NCI-H774 (cell line): Measurements from ENCODE around the gene UNC45A.

Experiments
- DNase-seq: peaks from one replicate; lab custom pipeline; 2025; lab: John Stamatoyannopoulos, UW

Gene UNC45A

GRCh38 chr15:90946538-90946937 is 11.5 kb downstream of the UNC45A start:
- DNase-seq, result no peak

- DNase-seq, result no peak
Observed at GRCh38 chr15:90946941-90947576, 12.0 kb downstream of the UNC45A start.

GRCh38 chr15:90947577-90948357 is 12.7 kb downstream of the UNC45A start:
- DNase-seq, result no peak

- no peak for DNase-seq
Observed at GRCh38 chr15:90948506-90948905, 13.4 kb downstream of the UNC45A start.

GRCh38 chr15:90949979-90950675 is 15.0 kb downstream of the UNC45A start:
- DNase-seq, result no peak

- DNase-seq, result no peak
Observed at GRCh38 chr15:90950676-90951075, 15.6 kb downstream of the UNC45A start.

GRCh38 chr15:90952901-90953677 is 18.0 kb downstream of the UNC45A start:
- DNase-seq, result no peak

GRCh38 chr15:90953947-90954711 is 19.0 kb downstream of the UNC45A start:
- DNase-seq, result no peak

- peak; percentile 95 for DNase-seq
Observed at GRCh38 chr15:90954712-90955623, 19.9 kb downstream of the UNC45A start, which contains the start of gene RCCD1. Gene RCCD1 (plus strand): TSS chr15:90954884. CDS start chr15:90956735, 1,851 bp downstream.

- peak; percentile 35 for DNase-seq
Observed at GRCh38 chr15:90955624-90956273, 20.7 kb downstream of the UNC45A start.

- peak; percentile 69 for DNase-seq
Observed at GRCh38 chr15:90956274-90957030, 21.4 kb downstream of the UNC45A start.

GRCh38 chr15:90957031-90957790 is 22.1 kb downstream of the UNC45A start:
- DNase-seq, result no peak

GRCh38 chr15:90957791-90958190 is 22.7 kb downstream of the UNC45A start:
- DNase-seq, result no peak

GRCh38 chr15:90959028-90959595 is 24.0 kb downstream of the UNC45A start:
- no peak for DNase-seq

- no peak for DNase-seq
Observed at GRCh38 chr15:90959894-90960293, 24.8 kb downstream of the UNC45A start.

- DNase-seq, result no peak
Observed at GRCh38 chr15:90960298-90961091, 25.4 kb downstream of the UNC45A start.

GRCh38 chr15:90962021-90962420 is 26.9 kb downstream of the UNC45A start:
- no peak for DNase-seq
